ENCODE results near the gene CTDSPL2. TPM values are rescaled to one million over a fixed set of nuclear protein-coding genes. Genes with fewer than 3 reads are reported as not detected.

CTDSPL2 gene
- polyA plus RNA-seq, 1 donor from 2014 or later: 78.1 TPM

DNA sequence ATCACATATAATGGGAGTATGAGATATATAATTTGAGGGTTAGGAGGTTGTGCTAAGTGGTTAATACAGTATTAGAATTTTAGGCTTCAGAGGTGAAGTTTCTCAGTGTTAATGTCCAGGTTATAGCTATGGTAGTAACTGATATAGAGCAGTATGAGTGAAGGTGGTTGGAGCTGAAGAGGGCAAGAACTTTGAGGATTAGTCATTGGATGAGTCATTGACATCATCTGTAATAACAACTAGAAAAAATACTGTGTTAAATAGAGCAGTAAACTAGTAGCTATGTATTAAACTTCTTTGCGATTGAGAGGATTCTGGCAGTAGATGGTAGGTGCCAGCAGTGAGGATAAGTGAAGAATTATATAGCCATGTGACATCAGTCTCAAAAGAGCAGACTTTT is 62.0 kb downstream of the CTDSPL2 start:
- Histone ChIP-seq H3K27ac (ENCODE audit: low read length) (no peak overlapping the region), H3K4me3 (ENCODE audit: low read length) (no peak overlapping the region), H3K9me2 (ENCODE audit: insufficient read depth, low read length) (no peaks in the 10 kb centered on the region), H3K36me3 (ENCODE audit: insufficient read depth, low read length) (peaks cover 4% of the 10 kb centered on the region), H3K79me2 (replicated peaks; ENCODE audit: insufficient read depth, low read length) (no peaks in the 10 kb centered on the region), H2AFZ (ENCODE audit: low read depth, low read length) (no peak overlapping the region), H3K9ac (ENCODE audit: low read length) (no peak overlapping the region), H4K20me1 (ENCODE audit: insufficient read depth) (no peaks in the 10 kb centered on the region), H3K4me2 (ENCODE audit: low read length) (no peak overlapping the region), H3F3A (ENCODE audit: insufficient read depth, low read length, poor library complexity, severe bottlenecking) (no peaks in the 10 kb centered on the region), H3K9me3 (ENCODE audit: low read length) (no peaks in the 10 kb centered on the region), H3K27me3 (ENCODE audit: insufficient read depth, low read depth, low read length) (no peaks in the 10 kb centered on the region)
- TF ChIP-seq EP300 (conservative IDR thresholded peaks at IDR 0.05; ENCODE audit: poor library complexity, severe bottlenecking) (no peak), RAD21 (conservative IDR thresholded peaks at IDR 0.05) (no peak), MXI1 (conservative IDR thresholded peaks at IDR 0.05; ENCODE audit: poor library complexity, severe bottlenecking) (no peak), EZH2 (IDR thresholded peaks at IDR 0.05; ENCODE audit: borderline replicate concordance, insufficient read depth, low read length, poor library complexity, severe bottlenecking) (no peak), SMC3 (conservative IDR thresholded peaks at IDR 0.05; ENCODE audit: poor library complexity) (no peak), POLR2AphosphoS5 (IDR thresholded peaks at IDR 0.05) (no peak), TAF1 (IDR thresholded peaks at IDR 0.05; ENCODE audit: low read depth) (no peak)
- TF ChIP-seq, protein P1, sequence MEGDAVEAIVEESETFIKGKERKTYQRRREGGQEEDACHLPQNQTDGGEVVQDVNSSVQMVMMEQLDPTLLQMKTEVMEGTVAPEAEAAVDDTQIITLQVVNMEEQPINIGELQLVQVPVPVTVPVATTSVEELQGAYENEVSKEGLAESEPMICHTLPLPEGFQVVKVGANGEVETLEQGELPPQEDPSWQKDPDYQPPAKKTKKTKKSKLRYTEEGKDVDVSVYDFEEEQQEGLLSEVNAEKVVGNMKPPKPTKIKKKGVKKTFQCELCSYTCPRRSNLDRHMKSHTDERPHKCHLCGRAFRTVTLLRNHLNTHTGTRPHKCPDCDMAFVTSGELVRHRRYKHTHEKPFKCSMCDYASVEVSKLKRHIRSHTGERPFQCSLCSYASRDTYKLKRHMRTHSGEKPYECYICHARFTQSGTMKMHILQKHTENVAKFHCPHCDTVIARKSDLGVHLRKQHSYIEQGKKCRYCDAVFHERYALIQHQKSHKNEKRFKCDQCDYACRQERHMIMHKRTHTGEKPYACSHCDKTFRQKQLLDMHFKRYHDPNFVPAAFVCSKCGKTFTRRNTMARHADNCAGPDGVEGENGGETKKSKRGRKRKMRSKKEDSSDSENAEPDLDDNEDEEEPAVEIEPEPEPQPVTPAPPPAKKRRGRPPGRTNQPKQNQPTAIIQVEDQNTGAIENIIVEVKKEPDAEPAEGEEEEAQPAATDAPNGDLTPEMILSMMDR (IDR thresholded peaks at IDR 0.05; ENCODE audit: poor library complexity, severe bottlenecking): no peak
- TF ChIP-seq, protein P2, sequence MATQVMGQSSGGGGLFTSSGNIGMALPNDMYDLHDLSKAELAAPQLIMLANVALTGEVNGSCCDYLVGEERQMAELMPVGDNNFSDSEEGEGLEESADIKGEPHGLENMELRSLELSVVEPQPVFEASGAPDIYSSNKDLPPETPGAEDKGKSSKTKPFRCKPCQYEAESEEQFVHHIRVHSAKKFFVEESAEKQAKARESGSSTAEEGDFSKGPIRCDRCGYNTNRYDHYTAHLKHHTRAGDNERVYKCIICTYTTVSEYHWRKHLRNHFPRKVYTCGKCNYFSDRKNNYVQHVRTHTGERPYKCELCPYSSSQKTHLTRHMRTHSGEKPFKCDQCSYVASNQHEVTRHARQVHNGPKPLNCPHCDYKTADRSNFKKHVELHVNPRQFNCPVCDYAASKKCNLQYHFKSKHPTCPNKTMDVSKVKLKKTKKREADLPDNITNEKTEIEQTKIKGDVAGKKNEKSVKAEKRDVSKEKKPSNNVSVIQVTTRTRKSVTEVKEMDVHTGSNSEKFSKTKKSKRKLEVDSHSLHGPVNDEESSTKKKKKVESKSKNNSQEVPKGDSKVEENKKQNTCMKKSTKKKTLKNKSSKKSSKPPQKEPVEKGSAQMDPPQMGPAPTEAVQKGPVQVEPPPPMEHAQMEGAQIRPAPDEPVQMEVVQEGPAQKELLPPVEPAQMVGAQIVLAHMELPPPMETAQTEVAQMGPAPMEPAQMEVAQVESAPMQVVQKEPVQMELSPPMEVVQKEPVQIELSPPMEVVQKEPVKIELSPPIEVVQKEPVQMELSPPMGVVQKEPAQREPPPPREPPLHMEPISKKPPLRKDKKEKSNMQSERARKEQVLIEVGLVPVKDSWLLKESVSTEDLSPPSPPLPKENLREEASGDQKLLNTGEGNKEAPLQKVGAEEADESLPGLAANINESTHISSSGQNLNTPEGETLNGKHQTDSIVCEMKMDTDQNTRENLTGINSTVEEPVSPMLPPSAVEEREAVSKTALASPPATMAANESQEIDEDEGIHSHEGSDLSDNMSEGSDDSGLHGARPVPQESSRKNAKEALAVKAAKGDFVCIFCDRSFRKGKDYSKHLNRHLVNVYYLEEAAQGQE (IDR thresholded peaks at IDR 0.05; ENCODE audit: borderline replicate concordance): no peak

DNA sequence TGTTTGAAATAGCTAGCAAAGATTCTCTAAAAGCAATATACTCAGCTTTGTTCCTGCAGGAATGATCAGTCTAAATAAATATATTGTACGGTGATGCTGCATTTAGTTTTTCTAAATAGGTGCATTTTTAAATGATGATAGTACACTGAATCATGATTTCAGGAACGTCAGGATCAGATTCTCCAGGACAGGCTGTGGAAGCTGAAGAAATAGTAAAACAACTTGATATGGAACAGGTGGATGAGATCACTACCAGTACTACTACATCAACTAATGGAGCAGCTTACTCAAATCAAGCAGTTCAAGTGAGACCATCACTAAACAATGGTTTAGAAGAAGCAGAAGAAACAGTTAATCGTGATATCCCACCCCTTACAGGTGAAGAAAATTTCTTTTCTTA is 63.2 kb downstream of the CTDSPL2 start:
- no peak overlapping the region for H3K9ac ChIP-seq (ENCODE audit: low read length)
- no peaks in the 10 kb centered on the region for H3K9me3 ChIP-seq (ENCODE audit: low read length)
- peaks cover 4% of the 10 kb centered on the region for H3K36me3 ChIP-seq (ENCODE audit: insufficient read depth, low read length)
- no peak for TF ChIP-seq SMC3 (conservative IDR thresholded peaks at IDR 0.05; ENCODE audit: poor library complexity)
- TF ChIP-seq, protein P2 (IDR thresholded peaks at IDR 0.05; ENCODE audit: borderline replicate concordance): no peak
- no peak for TF ChIP-seq MXI1 (conservative IDR thresholded peaks at IDR 0.05; ENCODE audit: poor library complexity, severe bottlenecking)
- no peak for TF ChIP-seq EP300 (conservative IDR thresholded peaks at IDR 0.05; ENCODE audit: poor library complexity, severe bottlenecking)
- TF ChIP-seq POLR2AphosphoS5 (IDR thresholded peaks at IDR 0.05): no peak
- TF ChIP-seq, protein P1 (IDR thresholded peaks at IDR 0.05; ENCODE audit: poor library complexity, severe bottlenecking): no peak
- no peak for TF ChIP-seq RAD21 (conservative IDR thresholded peaks at IDR 0.05)
- no peak for TF ChIP-seq EZH2 (IDR thresholded peaks at IDR 0.05; ENCODE audit: borderline replicate concordance, insufficient read depth, low read length, poor library complexity, severe bottlenecking)
- TF ChIP-seq TAF1 (IDR thresholded peaks at IDR 0.05; ENCODE audit: low read depth): no peak
- H3K4me2 ChIP-seq (ENCODE audit: low read length): no peak overlapping the region
- H2AFZ ChIP-seq (ENCODE audit: low read depth, low read length): no peak overlapping the region
- no peaks in the 10 kb centered on the region for H3K9me2 ChIP-seq (ENCODE audit: insufficient read depth, low read length)
- H3K27ac ChIP-seq (ENCODE audit: low read length): no peak overlapping the region
- H3K27me3 ChIP-seq (ENCODE audit: insufficient read depth, low read depth, low read length): no peaks in the 10 kb centered on the region
- no peaks in the 10 kb centered on the region for H3F3A ChIP-seq (ENCODE audit: insufficient read depth, low read length, poor library complexity, severe bottlenecking)
- H3K79me2 ChIP-seq (replicated peaks; ENCODE audit: insufficient read depth, low read length): no peaks in the 10 kb centered on the region
- H3K4me3 ChIP-seq (ENCODE audit: low read length): no peak overlapping the region
- no peaks in the 10 kb centered on the region for H4K20me1 ChIP-seq (ENCODE audit: insufficient read depth)

Data from neural cell (in vitro differentiated cells).